ENCODE measurements around the gene STX5. TPM values are rescaled to one million over a fixed set of nuclear protein-coding genes. Genes with fewer than 3 reads are reported as not detected.
A peak's percentile ranks its signal among the peaks of the same experiment; 100 is the strongest.
"Not testable (repeated sequence)": the region's sequence is repeated elsewhere in the genome, so short reads cannot be mapped to it uniquely, and the experiment has no call there.

The STX5 gene
- total RNA-seq, 1 experiment from 2014 or later: 80.6 TPM

- DNase-seq (ENCODE audit: low spot score): no peak
These were observed 734 bp upstream of the STX5 start, which contains the start of gene TEX54 for GRCh38 chr11:62832336-62833234. Gene TEX54 (minus strand): TSS chr11:62832841.

- DNase-seq (ENCODE audit: low spot score): no peak
These were observed 839 bp downstream of the STX5 start for GRCh38 chr11:62830904-62831519.

GRCh38 chr11:62828130-62828529 is 3.7 kb downstream of the STX5 start:
- DNase-seq (ENCODE audit: low spot score): not testable (repeated sequence)

- no peak for DNase-seq (ENCODE audit: low spot score)
These were observed 8.2 kb downstream of the STX5 start for GRCh38 chr11:62823677-62824076.

GRCh38 chr11:62817129-62817528 is 14.7 kb downstream of the STX5 start:
- DNase-seq (ENCODE audit: low spot score): no peak

- no peak for DNase-seq (ENCODE audit: low spot score)
These were observed 15.3 kb downstream of the STX5 start for GRCh38 chr11:62816557-62816956.

GRCh38 chr11:62811659-62812058 is 20.2 kb downstream of the STX5 start:
- DNase-seq (ENCODE audit: low spot score): no peak

GRCh38 chr11:62810748-62811147 is 21.1 kb downstream of the STX5 start:
- no peak for DNase-seq (ENCODE audit: low spot score)

- no peak for DNase-seq (ENCODE audit: low spot score)
These were observed 25.2 kb downstream of the STX5 start for GRCh38 chr11:62806611-62807121.

GRCh38 chr11:62805961-62806441 is 25.9 kb downstream of the STX5 start:
- DNase-seq (ENCODE audit: low spot score): no peak

- DNase-seq (ENCODE audit: low spot score): peak; percentile 99
These were observed 26.6 kb downstream of the STX5 start, which contains the start of gene NXF1 for GRCh38 chr11:62805076-62805892. Gene NXF1 (minus strand): TSS chr11:62805440. CDS start chr11:62805356, 84 bp downstream.

- peak; percentile 75 for DNase-seq (ENCODE audit: low spot score)
These were observed 27.4 kb downstream of the STX5 start for GRCh38 chr11:62804310-62805075.

- DNase-seq (ENCODE audit: low spot score): no peak
These were observed 30.8 kb downstream of the STX5 start for GRCh38 chr11:62801071-62801470.

- DNase-seq (ENCODE audit: low spot score): no peak
These were observed 32.4 kb downstream of the STX5 start for GRCh38 chr11:62799486-62799885.

- no peak for DNase-seq (ENCODE audit: low spot score)
These were observed 35.6 kb downstream of the STX5 start for GRCh38 chr11:62796281-62796680.

- DNase-seq (ENCODE audit: low spot score): no peak
These were observed 37.6 kb downstream of the STX5 start for GRCh38 chr11:62794201-62794775.

GRCh38 chr11:62792202-62792575 is 39.7 kb downstream of the STX5 start:
- no peak for DNase-seq (ENCODE audit: low spot score)

GRCh38 chr11:62791501-62792201 is 40.2 kb downstream of the STX5 start, which contains the start of gene TMEM223:
Gene TMEM223 (minus strand): TSS chr11:62792006. CDS start chr11:62791994, 12 bp downstream.
- peak; percentile 91 for DNase-seq (ENCODE audit: low spot score)

GRCh38 chr11:62789576-62789975 is 42.3 kb downstream of the STX5 start:
- DNase-seq (ENCODE audit: low spot score): no peak

- DNase-seq (ENCODE audit: low spot score): no peak
These were observed 42.9 kb downstream of the STX5 start for GRCh38 chr11:62788991-62789390.

All from HT-29 (cell line).